GM18868 (cell line): ENCODE data around the gene SLC30A9.

ENCODE experiments used
- ATAC-seq: cut with Tn5 transposase; IDR thresholded peaks from one replicate; pipeline ENCODE4 v1.9.1; 2021; ENCODE audit warnings: mild to moderate bottlenecking, moderate library complexity; ENCODE audit not compliant: unreplicated experiment

SLC30A9 gene

DNA sequence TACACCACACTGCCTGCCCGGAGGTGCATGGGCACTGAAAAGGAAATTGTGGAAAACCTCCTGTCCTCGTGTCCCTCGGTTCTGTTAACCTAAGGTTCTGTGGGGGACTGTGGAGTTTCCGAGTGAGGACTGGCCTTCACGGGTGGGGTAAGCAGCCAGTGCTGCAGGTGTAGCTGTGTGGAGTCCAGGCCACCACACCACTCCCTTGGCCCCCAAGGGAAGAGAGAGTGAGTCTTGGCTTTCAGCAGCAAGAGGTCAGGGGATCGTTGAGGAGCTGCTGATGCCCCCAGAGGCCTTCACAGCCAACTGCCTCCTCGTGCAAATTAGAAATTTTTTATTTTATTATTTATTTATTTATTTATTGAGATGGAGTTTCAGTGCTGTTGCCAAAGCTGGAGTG lies 141.8 kb downstream of the SLC30A9 start:
- ATAC-seq = no peak

DNA sequence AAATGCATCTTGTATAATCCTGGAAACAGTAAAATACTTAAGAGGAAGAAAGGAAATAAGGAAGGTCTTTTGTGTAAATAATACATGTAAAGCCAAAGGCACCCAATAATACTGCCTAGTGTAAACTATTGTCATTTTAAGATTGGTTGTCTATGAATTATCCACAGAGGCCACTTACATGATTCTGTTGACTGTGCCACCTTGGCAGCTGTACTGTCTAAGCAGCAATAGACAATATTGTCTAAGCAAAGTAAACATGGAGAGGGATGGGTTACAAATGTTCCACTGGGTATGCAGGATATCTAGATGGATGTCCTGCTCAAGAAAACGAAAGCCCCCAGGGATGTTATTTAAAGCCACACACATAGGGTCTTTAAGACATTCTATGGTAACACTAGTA lies 142.7 kb downstream of the SLC30A9 start:
- no peak for ATAC-seq

DNA sequence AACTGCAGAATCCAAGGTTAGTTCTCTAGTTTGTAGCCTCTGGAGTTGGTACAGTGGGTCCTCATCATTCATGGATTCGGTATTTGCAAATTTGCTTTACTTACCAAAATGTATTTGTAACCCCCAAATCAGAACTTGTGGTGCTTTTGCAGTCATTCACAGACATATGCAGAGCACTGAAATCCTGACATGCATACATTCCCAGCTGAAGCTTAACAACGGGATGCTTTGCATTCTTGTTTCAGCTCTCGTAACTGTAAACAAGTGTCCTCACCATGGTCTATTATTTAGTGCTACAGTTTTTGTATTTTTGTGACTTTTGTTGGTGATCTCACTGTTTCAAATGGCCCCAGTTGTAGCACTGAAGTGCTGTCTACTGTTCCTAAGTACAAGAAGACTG lies 146.0 kb downstream of the SLC30A9 start:
- ATAC-seq = no peak
